Stimulated activated naive CD8-positive, alpha-beta T cell treated with anti-CD3 and anti-CD28 coated beads, Interleukin-15, Interleukin-2, amounts not matched to agents 100 ng/mL and 50 ng/mL, for 24 hours (primary cell): ENCODE data around the gene XPO5.

Source experiments
- H3K27ac Mint-ChIP-seq: one replicate; pipeline ENCODE4 v1.8.0; 2021; ENCODE audit warnings: mild to moderate bottlenecking, mixed read lengths
- H3K27me3 Mint-ChIP-seq: one replicate; pipeline ENCODE4 v1.8.0; 2021; ENCODE audit warnings: mixed read lengths
- H3K36me3 Mint-ChIP-seq: one replicate; pipeline ENCODE4 v1.8.0; 2021; ENCODE audit warnings: low read depth, mixed read lengths
- H3K4me1 Mint-ChIP-seq: one replicate; pipeline ENCODE4 v1.8.0; 2021; ENCODE audit warnings: low read depth, mixed read lengths
- H3K4me3 Mint-ChIP-seq: one replicate; pipeline ENCODE4 v1.8.0; 2021; ENCODE audit warnings: mild to moderate bottlenecking, mixed read lengths
- H3K9me3 Mint-ChIP-seq: one replicate; pipeline ENCODE4 v1.8.0; 2021; ENCODE audit warnings: mixed read lengths

The XPO5 gene

GRCh38 chr6:43489277-43490072, 86.4 kb downstream of the XPO5 start:
- Mint-ChIP-seq H3K27ac (no peak overlapping the region), H3K27me3 (no peaks in the 10 kb centered on the region), H3K4me3 (no peak overlapping the region), H3K9me3 (no peaks in the 10 kb centered on the region), H3K36me3 (peaks cover 14% of the 10 kb centered on the region), H3K4me1 (peaks cover 13% of the 10 kb centered on the region)

- Mint-ChIP-seq H3K4me1 (peaks cover 8% of the 10 kb centered on the region), H3K36me3 (peaks cover 14% of the 10 kb centered on the region), H3K4me3 (no peak overlapping the region), H3K27ac (no peak overlapping the region), H3K27me3 (no peaks in the 10 kb centered on the region), H3K9me3 (no peaks in the 10 kb centered on the region)
Measured at GRCh38 chr6:43488667-43489276, 87.1 kb downstream of the XPO5 start.

DNA sequence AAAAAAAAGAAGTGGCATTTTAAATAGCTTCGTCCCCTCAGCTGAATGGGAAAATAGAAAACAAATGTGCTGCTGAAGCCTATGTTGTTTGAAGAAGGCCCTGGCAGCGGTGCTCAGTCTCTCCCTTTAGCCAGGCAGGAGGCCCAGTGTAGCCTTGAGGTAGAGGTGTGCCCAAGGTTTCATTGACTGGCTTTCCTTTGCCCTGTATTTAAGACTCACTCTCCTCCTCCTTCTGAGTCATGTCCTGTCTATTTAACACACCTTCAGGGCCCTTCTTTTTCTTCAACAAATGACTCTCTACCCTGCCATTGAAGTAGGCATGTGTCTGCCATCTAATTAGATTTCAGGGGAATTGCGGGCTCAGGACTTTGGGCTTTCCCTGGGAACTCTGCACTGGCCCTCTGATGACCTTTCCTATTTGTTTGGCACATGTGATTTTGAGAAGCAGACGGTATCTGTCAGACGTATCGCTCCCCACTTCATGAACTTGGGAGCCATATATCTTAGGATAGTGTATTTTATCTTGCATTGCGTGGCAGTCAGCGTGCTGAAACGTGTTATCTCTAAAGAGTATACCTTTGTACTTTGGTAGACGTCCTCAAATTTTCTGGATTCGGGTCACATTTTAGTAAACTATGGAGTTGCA, 94.1 kb downstream of the XPO5 start:
- H3K9me3 Mint-ChIP-seq: no peaks in the 10 kb centered on the region
- peaks cover 50% of the 10 kb centered on the region for H3K4me1 Mint-ChIP-seq
- no peak overlapping the region for H3K27ac Mint-ChIP-seq
- peaks cover 11% of the 10 kb centered on the region for H3K36me3 Mint-ChIP-seq
- H3K27me3 Mint-ChIP-seq: no peaks in the 10 kb centered on the region
- no peak overlapping the region for H3K4me3 Mint-ChIP-seq

GRCh38 chr6:43481075-43481474, 94.8 kb downstream of the XPO5 start:
- Mint-ChIP-seq H3K4me1 (peaks cover 53% of the 10 kb centered on the region), H3K4me3 (no peak overlapping the region), H3K27me3 (no peaks in the 10 kb centered on the region), H3K9me3 (no peaks in the 10 kb centered on the region), H3K36me3 (peaks cover 9% of the 10 kb centered on the region), H3K27ac (no peak overlapping the region)

DNA sequence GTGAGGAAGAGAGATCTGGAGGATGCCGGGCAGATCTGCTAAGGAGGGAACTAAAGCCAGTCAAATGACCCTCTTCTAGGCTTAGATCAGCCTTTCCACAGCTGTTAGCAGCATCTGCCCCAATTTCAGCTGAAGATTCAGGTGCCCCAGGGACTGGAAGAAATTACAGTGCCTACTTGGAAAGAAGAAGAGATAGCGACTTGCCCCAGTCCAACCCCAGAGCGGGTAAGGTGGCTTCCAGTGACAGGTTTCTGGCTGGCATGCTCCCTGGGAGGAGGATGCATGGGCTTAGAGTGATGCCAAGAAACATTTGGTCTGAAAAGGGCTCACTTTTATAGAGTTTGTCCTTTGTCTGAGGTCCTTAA, 97.8 kb downstream of the XPO5 start:
- Mint-ChIP-seq H3K36me3 (peaks cover 5% of the 10 kb centered on the region), H3K4me1 (peaks cover 49% of the 10 kb centered on the region), H3K27ac (peak overlapping the region; percentile 85), H3K27me3 (no peaks in the 10 kb centered on the region), H3K4me3 (peak overlapping the region; percentile 97), H3K9me3 (no peaks in the 10 kb centered on the region)

GRCh38 chr6:43477235-43478007, 98.4 kb downstream of the XPO5 start, which contains the start of gene TJAP1:
Gene TJAP1, plus strand, starts transcription at chr6:43477570. Its CDS starts 21,432 bp downstream, at chr6:43499002.
- H3K36me3 Mint-ChIP-seq: peaks cover 5% of the 10 kb centered on the region
- H3K4me3 Mint-ChIP-seq: peak within 1 kb of the TSS; percentile 97
- H3K9me3 Mint-ChIP-seq: no peaks in the 10 kb centered on the region
- H3K27ac Mint-ChIP-seq: peak within 1 kb of the TSS; percentile 85
- no peaks in the 10 kb centered on the region for H3K27me3 Mint-ChIP-seq
- peaks cover 47% of the 10 kb centered on the region for H3K4me1 Mint-ChIP-seq

GRCh38 chr6:43476746-43477145, 99.1 kb downstream of the XPO5 start:
- Mint-ChIP-seq H3K36me3 (peaks cover 2% of the 10 kb centered on the region), H3K27me3 (no peaks in the 10 kb centered on the region), H3K9me3 (no peaks in the 10 kb centered on the region), H3K4me1 (peaks cover 41% of the 10 kb centered on the region), H3K4me3 (peak overlapping the region; percentile 97), H3K27ac (peak overlapping the region; percentile 85)

DNA sequence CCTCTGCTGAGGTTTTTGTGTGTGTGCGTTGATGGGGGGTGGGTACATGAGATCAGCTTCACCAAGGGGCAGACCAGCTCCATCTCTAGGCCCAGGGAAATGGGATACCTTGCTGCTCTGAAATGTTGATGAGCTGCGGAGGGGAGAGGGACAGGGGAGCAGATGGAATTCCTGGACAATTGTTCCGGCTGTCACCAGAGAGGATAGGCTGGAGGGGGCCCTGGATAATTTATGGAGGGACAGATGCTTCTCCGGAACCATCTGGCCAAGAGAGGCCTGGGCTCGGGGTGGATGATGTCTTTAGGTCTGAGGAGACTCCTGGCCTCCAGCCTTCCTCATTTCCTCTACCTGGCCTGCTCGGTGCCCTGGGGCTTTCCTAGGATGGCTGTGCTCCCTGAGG, 100.3 kb downstream of the XPO5 start:
- Mint-ChIP-seq H3K4me3 (no peak overlapping the region), H3K4me1 (peaks cover 32% of the 10 kb centered on the region), H3K27ac (no peak overlapping the region)

DNA sequence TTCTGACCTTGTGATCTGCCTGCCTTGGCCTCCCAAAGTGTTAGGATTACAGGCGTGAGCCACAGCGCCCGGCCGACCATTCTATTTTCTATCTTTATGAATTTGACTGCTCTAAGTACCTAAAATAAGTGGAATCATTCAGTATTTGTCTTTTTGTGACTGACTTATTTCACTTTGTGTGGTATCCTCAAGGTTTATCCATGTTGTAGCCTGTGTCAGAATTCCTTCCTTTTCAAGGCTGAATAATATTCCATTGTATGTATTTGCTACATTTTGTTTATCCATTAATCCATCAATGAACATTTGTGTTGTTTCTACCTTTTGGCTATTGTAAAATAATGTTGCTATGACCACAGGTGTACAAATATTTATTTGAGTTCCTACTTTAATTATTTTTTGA, 103.3 kb downstream of the XPO5 start:
- Mint-ChIP-seq H3K36me3 (no peaks in the 10 kb centered on the region), H3K9me3 (no peaks in the 10 kb centered on the region), H3K4me1 (peaks cover 10% of the 10 kb centered on the region), H3K27ac (no peak overlapping the region), H3K4me3 (no peak overlapping the region), H3K27me3 (peaks cover 14% of the 10 kb centered on the region)

More for the DNA sequence above, 100.3 kb downstream of the XPO5 start:
- no peaks in the 10 kb centered on the region for H3K36me3 Mint-ChIP-seq
- no peaks in the 10 kb centered on the region for H3K9me3 Mint-ChIP-seq
- H3K27me3 Mint-ChIP-seq: peaks cover 7% of the 10 kb centered on the region
